Measurements from ENCODE around the gene RAPGEF4. TPM values are rescaled to one million over a fixed set of nuclear protein-coding genes. Genes with fewer than 3 reads are reported as not detected.

Gene RAPGEF4
- total and polyA plus RNA-seq, 2 of the 4 experiments (the other 2 are of a cell fraction) = 1.7 to 3.2 TPM

GRCh38 chr2:172855588-172855987 lies 119.9 kb downstream of the RAPGEF4 start:
- Histone ChIP-seq H2BK5ac (ENCODE audit: low read depth, low read length, poor library complexity, severe bottlenecking) (no peak overlapping the region), H3K4ac (ENCODE audit: low read depth, low read length) (no peak overlapping the region), H4K20me1 (ENCODE audit: insufficient read depth, low read length) (no peaks in the 10 kb centered on the region), H3K36me3 (ENCODE audit: control insufficient read depth, insufficient read depth, low read length) (no peaks in the 10 kb centered on the region), H3K27me3 (ENCODE audit: control insufficient read depth, insufficient read depth, low read length) (no peaks in the 10 kb centered on the region), H3K56ac (ENCODE audit: extremely low read depth, insufficient read depth, low read length) (no peak overlapping the region), H3K9ac (ENCODE audit: low read depth, low read length) (no peak overlapping the region), H3K4me1 (ENCODE audit: control insufficient read depth, insufficient read depth, low read length) (peaks cover 10% of the 10 kb centered on the region), H2AFZ (replicated peaks; ENCODE audit: low read length, poor library complexity) (no peak overlapping the region), H3K4me2 (ENCODE audit: low read depth, low read length) (no peak overlapping the region), H3K14ac (replicated peaks; ENCODE audit: low read depth, low read length) (no peak overlapping the region), H2BK120ac (ENCODE audit: low read depth, low read length) (no peak overlapping the region), H3K79me1 (ENCODE audit: low read depth in 1 of 2, low read length in 2 of 2) (no peaks in the 10 kb centered on the region), H3K23ac (ENCODE audit: low read depth, low read length) (no peak overlapping the region), H4K8ac (ENCODE audit: low read depth in 2 of 2, low read length in 2 of 2) (no peak overlapping the region), H4K91ac (ENCODE audit: insufficient read depth, low read depth, low read length) (no peak overlapping the region), H2BK15ac (ENCODE audit: low read depth, low read length) (no peak overlapping the region), H2AK5ac (ENCODE audit: low read depth, low read length) (no peak overlapping the region), H3K9me1 (ENCODE audit: insufficient read depth, low read length) (no peaks in the 10 kb centered on the region), H2AK9ac (replicated peaks; ENCODE audit: low read depth, low read length, poor library complexity) (no peak overlapping the region), H3K27ac (ENCODE audit: insufficient read depth, low read length) (no peak overlapping the region), H4K5ac (ENCODE audit: low read depth, low read length) (no peak overlapping the region), H3K9me3 (ENCODE audit: control insufficient read depth, insufficient read depth, low read length) (no peaks in the 10 kb centered on the region; the same call in 1 of the 2 replicates), H2BK20ac (ENCODE audit: low read depth, low read length) (no peak overlapping the region), H3K4me3 (ENCODE audit: insufficient read depth, low read depth, low read length) (no peak overlapping the region), H3K18ac (ENCODE audit: low read depth, low read length) (no peak overlapping the region)
- no TSS peak for BruUV-seq (replicated peaks)
- dilution Hi-C loops (cut with HindIII; ENCODE audit: low sequenced_read_pairs, unreplicated experiment) (no loop called here), in situ Hi-C loops (cut with MboI; ENCODE audit: low sequenced_read_pairs) (no loop called here), intact Hi-C loops (cut with micrococcal nuclease) (no loop called here)
- ChIA-PET POLR2A (ENCODE audit: unreplicated experiment) (no interaction called here), CTCF (no interaction called here)
- no peak for DNase-seq
- no peak for TF ChIP-seq CTCF (conservative IDR thresholded peaks at IDR 0.05; ENCODE audit: low read depth, low read length)
- no peak for TF ChIP-seq CHD1 (IDR thresholded peaks at IDR 0.05; ENCODE audit: low read depth, low read length)
- no peak for TF ChIP-seq CEBPB (IDR thresholded peaks at IDR 0.05; ENCODE audit: low read depth, low read length)
- no peak for TF ChIP-seq NFE2L2 (IDR thresholded peaks at IDR 0.05; ENCODE audit: low read depth, low read length)
- TF ChIP-seq MAFK (IDR thresholded peaks at IDR 0.05; ENCODE audit: low read depth, low read length) = no peak
- TF ChIP-seq RCOR1 (IDR thresholded peaks at IDR 0.05; ENCODE audit: insufficient replicate concordance, low read length) = no peak
- no peak for TF ChIP-seq MAZ (IDR thresholded peaks at IDR 0.05; ENCODE audit: borderline replicate concordance, low read depth, low read length)
- no peak for TF ChIP-seq FOS (IDR thresholded peaks at IDR 0.05; ENCODE audit: low read depth, low read length)
- TF ChIP-seq ELK1 (IDR thresholded peaks at IDR 0.05; ENCODE audit: borderline replicate concordance, low read depth, low read length) = no peak
- no peak for TF ChIP-seq USF2 (IDR thresholded peaks at IDR 0.05; ENCODE audit: low read depth, low read length)
- TF ChIP-seq BHLHE40 (IDR thresholded peaks at IDR 0.05; ENCODE audit: low read depth, low read length) = no peak
- no peak for TF ChIP-seq SMC3 (IDR thresholded peaks at IDR 0.05; ENCODE audit: low read depth, low read length)
- no peak for ATAC-seq (ENCODE audit: low read depth)

Data from IMR-90 (cell line).